CD1c-positive myeloid dendritic cell (primary cell): ENCODE data around the gene PSD.

Source experiments
- DNase-seq: peaks from one replicate; pipeline ENCODE4 v3.0.0-alpha.2; 2016; ENCODE audit errors: extremely low spot score

PSD gene

GRCh38 chr10:102404361-102405107 is 14.1 kb downstream of the PSD start:
- DNase-seq = no peak

GRCh38 chr10:102403115-102403514 is 15.5 kb downstream of the PSD start:
- DNase-seq = no peak

- no peak for DNase-seq
These were observed 16.1 kb downstream of the PSD start for GRCh38 chr10:102402512-102402896.

- DNase-seq = no peak
These were observed 16.7 kb downstream of the PSD start for GRCh38 chr10:102401735-102402511.

- DNase-seq = no peak
These were observed 17.3 kb downstream of the PSD start for GRCh38 chr10:102401342-102401654.

- no peak for DNase-seq
These were observed 17.8 kb downstream of the PSD start for GRCh38 chr10:102400598-102401341.

GRCh38 chr10:102400076-102400475 is 18.5 kb downstream of the PSD start:
- DNase-seq = no peak

- DNase-seq = peak; percentile 94
These were observed 19.2 kb downstream of the PSD start for GRCh38 chr10:102399217-102400021.

GRCh38 chr10:102398172-102399020 is 20.2 kb downstream of the PSD start:
- no peak for DNase-seq

- DNase-seq = no peak
These were observed 21.1 kb downstream of the PSD start for GRCh38 chr10:102397222-102398171.

GRCh38 chr10:102396730-102397151 is 21.8 kb downstream of the PSD start:
- DNase-seq = no peak

- no peak for DNase-seq
These were observed 22.3 kb downstream of the PSD start for GRCh38 chr10:102396317-102396650.

GRCh38 chr10:102395400-102396316 is 22.9 kb downstream of the PSD start, which contains the start of gene NFKB2:
NFKB2 (plus strand) TSS chr10:102395705; CDS start chr10:102395960, 255 bp downstream.
- DNase-seq = peak; percentile 97

- peak; percentile 58 for DNase-seq
These were observed 23.7 kb downstream of the PSD start for GRCh38 chr10:102394801-102395399.

- peak; percentile 99 for DNase-seq
These were observed 24.3 kb downstream of the PSD start for GRCh38 chr10:102394079-102394800.

- DNase-seq = no peak
These were observed 25.0 kb downstream of the PSD start for GRCh38 chr10:102393411-102394078.

GRCh38 chr10:102392306-102392705 is 26.3 kb downstream of the PSD start:
- DNase-seq = no peak
